Ecto neural progenitor cell (in vitro differentiated cells): ENCODE data around the gene NAE1.
"Not testable (repeated sequence)": the region's sequence is repeated elsewhere in the genome, so short reads cannot be mapped to it uniquely, and the experiment has no call there.

Experiments used
- DNase-seq: peaks from one replicate; pipeline ENCODE4 v3.0.0-alpha.2; 2018; ENCODE audit warnings: low spot score

Gene NAE1

GRCh38 chr16:66830422-66831404, at the start of gene NAE1:
TSS of gene NAE1 (minus strand) at chr16:66830976. CDS start at chr16:66830899, 77 bp downstream.
- DNase-seq: peak; percentile 95

DNA sequence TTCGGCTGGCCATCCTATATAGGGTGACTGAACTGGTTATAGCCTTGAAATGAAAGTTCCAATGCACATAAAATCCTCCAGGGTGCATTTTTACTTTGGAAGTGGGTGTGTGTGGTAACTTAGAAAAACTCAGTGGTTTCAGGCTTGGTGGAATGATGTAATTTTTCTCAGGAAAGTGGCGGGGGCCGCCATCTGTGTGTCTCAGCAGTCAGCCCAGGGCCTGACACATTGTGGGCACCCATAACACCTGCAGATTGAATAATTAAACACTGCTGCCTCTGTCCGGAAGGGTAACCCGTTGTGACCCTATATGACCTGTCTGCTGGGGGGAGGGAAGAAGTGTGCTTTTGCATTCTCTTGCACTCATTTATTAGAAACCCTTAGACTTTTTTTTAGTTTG, 47.3 kb upstream of the NAE1 start:
- DNase-seq: no peak

- DNase-seq: no peak
Observed at GRCh38 chr16:66874079-66874775, 43.5 kb upstream of the NAE1 start.

DNA sequence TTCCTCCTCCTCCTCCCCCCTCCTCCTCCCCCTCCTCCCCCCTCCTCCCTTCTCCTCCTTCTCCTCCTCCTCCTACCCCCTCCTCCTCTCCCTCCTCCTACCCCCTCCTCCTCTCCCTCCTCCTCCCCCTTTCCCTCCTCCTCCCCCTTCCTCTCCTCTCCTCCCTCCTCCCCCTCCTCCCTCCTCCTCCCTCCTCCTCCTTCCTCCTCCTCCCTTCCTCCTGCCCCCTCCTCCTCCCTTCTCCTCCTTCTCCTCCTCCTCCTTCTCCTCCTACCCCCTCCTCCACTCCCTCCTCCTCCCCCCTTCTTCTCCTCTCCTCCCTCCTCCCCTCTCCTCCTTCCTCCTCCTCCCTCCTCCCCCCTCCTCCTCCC, 42.9 kb upstream of the NAE1 start:
- no peak for DNase-seq

- DNase-seq: peak; percentile 88
Observed at GRCh38 chr16:66872943-66873684, 42.3 kb upstream of the NAE1 start.

DNA sequence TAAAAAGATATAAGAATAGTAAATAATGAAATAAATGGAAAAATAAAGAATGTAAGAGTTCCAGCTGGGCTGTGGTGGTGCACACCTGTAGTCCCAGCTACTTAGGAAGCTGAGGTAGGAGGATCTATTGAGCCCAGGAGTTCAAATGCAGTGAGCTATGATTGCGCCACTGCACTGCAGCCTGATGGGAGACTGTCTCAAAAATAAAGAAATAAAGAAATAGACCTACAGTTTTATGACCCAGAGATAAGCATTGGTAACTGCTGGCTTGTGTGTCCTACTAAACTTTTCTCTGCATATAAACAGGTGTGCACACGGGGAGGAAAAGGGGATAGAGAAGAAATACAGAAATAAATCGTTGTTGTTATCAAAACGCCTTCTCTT, 41.8 kb upstream of the NAE1 start:
- DNase-seq: no peak

DNA sequence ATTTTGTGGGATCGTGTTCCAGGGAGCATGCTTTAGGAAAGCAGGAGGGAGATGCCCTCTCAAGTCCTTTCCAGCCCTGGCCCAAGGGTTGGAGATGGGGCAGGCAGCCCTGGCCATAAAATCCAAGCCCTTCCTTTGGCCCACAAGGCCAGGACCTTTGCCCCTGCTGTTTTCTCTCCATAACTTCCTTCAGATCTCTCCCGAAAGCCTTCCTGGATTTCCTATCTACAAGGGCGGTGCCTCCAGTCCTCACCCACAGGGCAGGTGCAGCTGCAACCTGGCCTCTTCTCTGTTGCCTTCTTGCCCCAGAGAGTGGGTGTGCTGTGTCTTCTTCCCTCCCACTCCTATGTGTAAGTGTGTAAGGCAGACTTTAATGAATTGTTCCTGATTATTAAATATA, 41.1 kb upstream of the NAE1 start:
- DNase-seq: no peak

DNA sequence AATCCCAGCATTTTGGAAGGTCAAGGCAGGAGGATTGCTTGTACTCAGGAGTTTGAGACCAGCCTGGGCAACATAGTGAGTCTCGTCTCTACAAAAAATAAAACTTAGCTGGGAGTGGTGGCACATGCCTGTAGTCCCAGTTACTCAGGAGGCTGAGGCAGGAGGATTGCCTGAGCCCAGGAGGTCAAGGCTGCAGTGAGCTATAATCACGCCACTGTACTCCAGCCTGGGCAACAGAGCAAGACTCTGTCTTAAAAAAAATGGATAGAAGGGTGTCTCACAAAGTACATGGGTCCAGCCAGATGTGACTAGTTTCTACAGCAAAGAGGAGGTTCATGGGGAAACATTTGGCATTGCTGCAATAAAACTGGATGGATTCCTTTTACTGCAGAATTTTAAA, 40.6 kb upstream of the NAE1 start:
- DNase-seq: not testable (repeated sequence)

GRCh38 chr16:66869424-66869823, 38.6 kb upstream of the NAE1 start:
- no peak for DNase-seq

DNA sequence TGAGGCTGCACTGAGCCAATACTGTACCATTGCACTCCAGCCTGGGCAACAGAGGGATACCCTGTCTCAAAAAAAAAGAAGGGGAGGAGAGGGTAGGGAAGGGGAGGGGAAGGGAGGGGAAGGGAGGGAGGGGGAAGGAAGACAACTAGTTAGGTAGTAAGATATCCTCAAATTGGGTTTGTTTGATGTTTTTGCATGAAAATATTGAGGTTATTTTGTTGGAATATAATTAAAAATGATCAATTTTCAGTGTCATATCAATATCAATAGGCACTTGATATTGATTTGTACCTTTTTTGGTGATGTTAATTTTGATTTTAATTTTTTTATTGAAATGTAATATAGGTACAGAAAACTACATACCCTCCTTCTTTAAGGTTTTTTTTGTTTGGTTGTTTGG, 32.9 kb upstream of the NAE1 start:
- DNase-seq: no peak

- DNase-seq: no peak
Observed at GRCh38 chr16:66862023-66862520, 31.3 kb upstream of the NAE1 start.

GRCh38 chr16:66859397-66860068, 28.8 kb upstream of the NAE1 start:
- DNase-seq: no peak

DNA sequence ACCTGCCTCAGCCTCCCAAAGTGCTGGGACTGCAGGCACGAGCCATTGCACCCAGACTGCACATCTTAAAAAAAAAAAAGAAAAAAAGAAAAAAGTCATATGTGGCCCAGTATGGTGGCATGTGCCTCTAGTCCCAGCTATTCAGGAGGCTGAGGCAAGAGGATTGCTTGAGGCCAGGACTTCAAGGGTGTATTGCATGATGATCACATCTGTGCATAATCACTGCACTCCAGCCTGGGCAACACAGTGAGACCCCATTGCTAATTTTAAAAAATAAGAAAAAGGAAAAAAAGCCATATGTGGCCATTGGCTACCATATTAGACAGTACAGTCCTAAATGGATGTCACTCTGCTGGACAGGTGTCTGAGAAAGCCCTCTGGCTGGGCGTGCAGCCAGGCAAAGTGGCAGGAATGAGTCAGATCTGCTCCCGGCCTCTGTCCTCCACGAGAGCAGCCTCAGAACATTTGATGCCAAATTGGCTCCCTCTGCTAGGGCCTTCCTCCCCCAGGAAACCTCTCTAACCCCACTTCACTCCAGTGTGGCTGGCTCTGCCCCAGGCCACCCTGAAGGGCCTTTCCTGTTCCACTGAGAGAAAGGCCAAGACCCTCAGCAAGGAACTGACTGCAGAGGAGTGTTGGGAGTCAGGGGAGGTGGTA, 28.1 kb upstream of the NAE1 start:
- no peak for DNase-seq

DNA sequence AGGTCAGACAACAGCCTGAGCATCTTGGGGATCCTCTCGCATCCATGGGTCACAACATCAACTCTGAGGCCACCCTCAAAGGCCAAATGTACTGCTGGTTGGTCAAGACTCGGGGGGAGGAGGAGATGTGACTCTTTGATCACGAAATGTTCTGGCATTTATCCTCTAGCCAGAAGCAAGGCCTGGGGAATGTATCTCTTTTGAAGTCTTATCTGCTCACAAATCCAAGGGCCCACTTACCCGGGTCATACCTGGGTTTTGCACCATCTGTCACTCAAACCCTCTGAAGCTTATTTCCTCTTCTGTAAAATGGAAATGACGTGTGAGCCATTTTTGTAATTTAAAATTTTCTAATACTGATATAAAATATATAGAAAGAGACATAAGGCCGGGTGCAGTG, 26.7 kb upstream of the NAE1 start:
- DNase-seq: no peak

DNA sequence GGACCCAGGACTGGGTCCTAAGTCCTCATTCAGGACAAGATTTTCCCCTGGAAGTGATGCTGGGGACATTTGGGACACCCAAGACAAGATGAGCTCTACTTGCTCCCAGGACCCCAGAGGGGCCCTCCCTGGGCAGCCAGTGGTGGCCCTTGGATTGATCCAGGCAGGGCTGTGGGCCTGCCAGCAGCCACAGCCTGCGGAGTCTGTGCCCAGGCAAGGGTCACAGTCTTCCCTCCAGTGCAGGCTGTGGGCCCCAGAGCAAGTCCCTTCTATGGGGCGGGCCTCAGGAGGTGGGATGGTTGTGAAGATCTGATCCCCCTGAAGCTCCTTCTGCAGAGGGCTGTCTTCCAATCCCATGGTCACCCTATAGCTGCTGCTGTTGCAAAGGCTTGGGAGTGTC, 26.0 kb upstream of the NAE1 start:
- DNase-seq: no peak

GRCh38 chr16:66856184-66856730, 25.5 kb upstream of the NAE1 start:
- DNase-seq: no peak

GRCh38 chr16:66853261-66854139, 22.7 kb upstream of the NAE1 start:
- no peak for DNase-seq

DNA sequence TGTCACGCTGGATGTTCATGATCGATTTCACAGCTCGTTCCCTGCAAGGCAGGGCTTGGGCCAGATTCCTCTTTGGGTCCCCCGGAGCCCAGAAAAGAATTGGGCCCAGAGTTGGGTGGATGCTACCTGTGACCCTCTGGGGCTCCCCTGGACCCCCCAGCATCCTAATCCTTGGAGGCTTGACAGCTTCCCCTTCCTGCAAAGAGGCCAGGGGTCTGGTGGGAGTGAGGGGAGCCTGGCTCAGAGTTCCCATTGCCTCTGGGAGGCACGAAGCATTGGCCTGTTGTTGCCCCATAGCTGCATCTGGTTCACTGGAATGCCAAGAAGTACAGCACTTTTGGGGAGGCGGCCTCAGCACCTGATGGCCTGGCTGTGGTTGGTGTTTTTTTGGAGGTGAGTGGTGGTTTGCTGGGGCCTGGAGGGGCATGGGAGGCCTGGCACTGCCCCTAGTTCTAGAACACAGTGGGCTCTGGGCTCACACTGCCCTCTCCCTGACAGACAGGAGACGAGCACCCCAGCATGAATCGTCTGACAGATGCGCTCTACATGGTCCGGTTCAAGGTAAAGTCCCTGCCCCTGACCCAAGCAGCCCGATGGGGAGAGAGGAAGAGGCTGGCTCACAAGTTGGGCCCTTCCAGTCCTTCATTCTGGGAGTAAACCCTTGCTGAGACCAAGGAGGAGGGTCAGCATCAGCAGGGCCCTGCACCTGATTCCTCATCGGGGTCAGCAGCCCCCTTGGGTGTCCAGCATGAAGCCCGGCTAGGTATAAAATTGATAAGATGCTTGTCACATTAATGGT, 20.6 kb upstream of the NAE1 start:
- no peak for DNase-seq
